Measurements from ENCODE around the gene TMEM161A. TPM values are rescaled to one million over a fixed set of nuclear protein-coding genes. Genes with fewer than 3 reads are reported as not detected.

Gene TMEM161A
- total and polyA plus RNA-seq, 11 donors = 12.3 to 29.7 (median 22.1) TPM

- WGBS, 4 donors = 94 to 97% (median 95%) methylated on average over 7 of the region's 7 CpGs
- no peak for DNase-seq
Observed at GRCh38 chr19:19077103-19077502, 61.2 kb downstream of the TMEM161A start.

DNA sequence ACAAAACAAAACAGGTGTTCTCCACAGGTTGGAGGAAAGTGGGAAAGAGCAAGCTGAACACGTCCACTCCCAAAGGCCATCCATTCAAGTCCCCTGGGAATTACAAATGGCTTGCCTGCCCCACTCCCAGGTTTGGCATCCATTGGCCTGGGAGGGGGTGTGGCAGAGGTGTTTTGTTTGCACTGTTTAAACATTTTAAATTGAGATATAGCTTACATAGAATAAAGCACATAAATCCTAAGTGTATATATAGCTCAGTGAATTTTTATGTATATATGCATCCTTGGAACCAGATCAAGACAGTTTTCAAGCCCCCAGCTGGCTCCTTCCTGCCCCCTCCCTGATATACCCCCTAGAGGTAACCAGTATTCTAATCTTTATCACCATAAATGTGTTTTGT, 61.8 kb downstream of the TMEM161A start:
- Histone ChIP-seq H3K4me3 (no peak overlapping the region), H3K36me3 (peaks cover 0 to 10% (median 3%) of the 10 kb centered on the region in 9 donors), H3K27me3 (no peaks in the 10 kb centered on the region), H3K9me3 (no peaks in the 10 kb centered on the region), H3K4me1 (peaks cover 0 to 10% (median 0%) of the 10 kb centered on the region in 12 donors), H3K27ac (no peak overlapping the region)
- no peak for ATAC-seq
- no peak for TF ChIP-seq POLR2A (IDR thresholded peaks at IDR 0.05)
- TF ChIP-seq, protein P1, sequence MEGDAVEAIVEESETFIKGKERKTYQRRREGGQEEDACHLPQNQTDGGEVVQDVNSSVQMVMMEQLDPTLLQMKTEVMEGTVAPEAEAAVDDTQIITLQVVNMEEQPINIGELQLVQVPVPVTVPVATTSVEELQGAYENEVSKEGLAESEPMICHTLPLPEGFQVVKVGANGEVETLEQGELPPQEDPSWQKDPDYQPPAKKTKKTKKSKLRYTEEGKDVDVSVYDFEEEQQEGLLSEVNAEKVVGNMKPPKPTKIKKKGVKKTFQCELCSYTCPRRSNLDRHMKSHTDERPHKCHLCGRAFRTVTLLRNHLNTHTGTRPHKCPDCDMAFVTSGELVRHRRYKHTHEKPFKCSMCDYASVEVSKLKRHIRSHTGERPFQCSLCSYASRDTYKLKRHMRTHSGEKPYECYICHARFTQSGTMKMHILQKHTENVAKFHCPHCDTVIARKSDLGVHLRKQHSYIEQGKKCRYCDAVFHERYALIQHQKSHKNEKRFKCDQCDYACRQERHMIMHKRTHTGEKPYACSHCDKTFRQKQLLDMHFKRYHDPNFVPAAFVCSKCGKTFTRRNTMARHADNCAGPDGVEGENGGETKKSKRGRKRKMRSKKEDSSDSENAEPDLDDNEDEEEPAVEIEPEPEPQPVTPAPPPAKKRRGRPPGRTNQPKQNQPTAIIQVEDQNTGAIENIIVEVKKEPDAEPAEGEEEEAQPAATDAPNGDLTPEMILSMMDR (IDR thresholded peaks at IDR 0.05) = no peak
- intact Hi-C loops (cut with DNase I) = no loop called here
- DNase-seq = no peak
- WGBS, 4 donors = 79 to 89% (median 86%) methylated on average over 1 of the region's 1 CpG

More at GRCh38 chr19:19077103-19077502, 61.2 kb downstream of the TMEM161A start:
- H3K4me3 ChIP-seq = no peak overlapping the region
- intact Hi-C loops (cut with DNase I) = no loop called here
- no peaks in the 10 kb centered on the region for H3K27me3 ChIP-seq
- TF ChIP-seq, protein P1 (IDR thresholded peaks at IDR 0.05) = no peak
- TF ChIP-seq POLR2A (IDR thresholded peaks at IDR 0.05) = no peak
- no peak overlapping the region for H3K27ac ChIP-seq
- ATAC-seq = no peak
- H3K36me3 ChIP-seq = peaks cover 0 to 10% (median 3%) of the 10 kb centered on the region in 9 donors
- peaks cover 0 to 16% (median 0%) of the 10 kb centered on the region in 12 donors for H3K4me1 ChIP-seq
- H3K9me3 ChIP-seq = no peaks in the 10 kb centered on the region

DNA sequence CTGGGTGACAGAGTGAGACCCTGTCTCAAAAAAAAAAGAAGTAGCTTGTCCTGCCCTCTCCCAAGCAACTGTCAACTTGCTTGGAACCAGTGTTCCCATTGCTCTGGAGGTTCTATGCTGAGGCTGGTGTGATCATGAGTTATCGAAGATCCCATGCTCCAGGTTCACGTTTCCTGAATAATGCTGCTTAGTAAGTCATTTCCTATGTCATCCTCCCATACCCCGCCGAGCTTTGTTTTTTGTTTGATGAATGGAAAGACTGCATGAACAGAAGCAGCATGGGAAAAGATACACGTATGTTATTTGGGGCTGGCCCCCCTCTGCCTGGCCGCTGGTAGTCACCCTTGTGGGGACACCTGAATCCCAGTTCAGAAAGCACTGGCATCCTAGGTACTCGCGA, 63.2 kb downstream of the TMEM161A start:
- Histone ChIP-seq H3K9me3 (no peaks in the 10 kb centered on the region), H3K36me3 (peaks cover 0 to 10% (median 3%) of the 10 kb centered on the region in 9 donors), H3K27ac (no peak overlapping the region), H3K27me3 (no peaks in the 10 kb centered on the region), H3K4me3 (no peak overlapping the region), H3K4me1 (peaks cover 0 to 6% (median 0%) of the 10 kb centered on the region in 12 donors)
- DNase-seq = no peak
- intact Hi-C loops (cut with DNase I) = no loop called here
- ATAC-seq = no peak
- 87 to 93% (median 89%) methylated on average over 8 of the region's 8 CpGs for WGBS, 4 donors
- no peak for TF ChIP-seq POLR2A (IDR thresholded peaks at IDR 0.05)
- TF ChIP-seq, protein P1 (IDR thresholded peaks at IDR 0.05) = no peak

- no peaks in the 10 kb centered on the region for H3K9me3 ChIP-seq
- no peak overlapping the region for H3K4me3 ChIP-seq
- no peak for DNase-seq
- H3K27me3 ChIP-seq = no peaks in the 10 kb centered on the region
- no peak for TF ChIP-seq POLR2A (IDR thresholded peaks at IDR 0.05)
- TF ChIP-seq, protein P1 (IDR thresholded peaks at IDR 0.05) = no peak
- H3K27ac ChIP-seq = no peak overlapping the region
- H3K4me1 ChIP-seq = peaks cover 0 to 11% (median 2%) of the 10 kb centered on the region in 12 donors
- intact Hi-C loops (cut with DNase I) = no loop called here
- peaks cover 0 to 10% (median 3%) of the 10 kb centered on the region in 9 donors for H3K36me3 ChIP-seq
- WGBS, 4 donors = 73 to 76% (median 75%) methylated on average over 13 of the region's 13 CpGs
- ATAC-seq = peak in 1 of 4 donors; percentile 9
Observed at GRCh38 chr19:19074196-19074882, 63.9 kb downstream of the TMEM161A start.

Data from heart left ventricle (tissue), 16 donors.